RWPE2 (cell line): ENCODE results near the gene ATG9A.

Experiments used
- ATAC-seq: fragments of 200-7000 bp; cut with Tn5 transposase; 3 replicates; pipeline ENCODE4 v1.9.1; 2021; ENCODE audit warnings: low read depth
- DNase-seq: peaks from one replicate; pipeline ENCODE4 v3.0.0-alpha.2; 2020; ENCODE audit warnings: low spot score
- H3K27ac ChIP-seq: fragments of 450-650 bp; 2 replicates; pipeline ENCODE4 v1.5.1; 2017; ENCODE audit warnings: mild to moderate bottlenecking; ENCODE audit not compliant: poor library complexity, severe bottlenecking
- H3K27me3 ChIP-seq: fragments of 250-450 bp; sonication (Bioruptor Pico); 2 replicates; pipeline ENCODE4 v1.5.1; 2021; ENCODE audit warnings: mild to moderate bottlenecking, moderate library complexity; ENCODE audit not compliant: insufficient read depth, poor library complexity, severe bottlenecking
- H3K36me3 ChIP-seq: fragments of 250-450 bp; sonication (Bioruptor Pico); 2 replicates; pipeline ENCODE4 v1.5.1; 2020; ENCODE audit warnings: low read depth, mild to moderate bottlenecking, moderate library complexity
- H3K4me1 ChIP-seq: fragments of 250-450 bp; sonication (Bioruptor Pico); 2 replicates; pipeline ENCODE4 v1.5.1; 2021; ENCODE audit warnings: mild to moderate bottlenecking, moderate library complexity; ENCODE audit not compliant: insufficient read depth, poor library complexity, severe bottlenecking
- H3K4me3 ChIP-seq: fragments of 250-450 bp; sonication (Bioruptor Pico); 2 replicates; pipeline ENCODE4 v1.5.1; 2021; ENCODE audit warnings: mild to moderate bottlenecking, moderate library complexity; ENCODE audit not compliant: severe bottlenecking
- H3K9me3 ChIP-seq: fragments of 250-450 bp; sonication (Bioruptor Pico); 2 replicates; pipeline ENCODE4 v1.5.1; 2021; ENCODE audit warnings: mild to moderate bottlenecking, moderate library complexity; ENCODE audit not compliant: severe bottlenecking
- CTCF ChIP-seq: fragments of 450-650 bp; IDR thresholded peaks from one replicate; pipeline ENCODE4 v1.5.1; 2017; ENCODE audit warnings: mild to moderate bottlenecking, moderate library complexity; ENCODE audit not compliant: poor library complexity, severe bottlenecking

Gene ATG9A

GRCh38 chr2:219172231-219173154, 56.9 kb downstream of the ATG9A start:
- H3K9me3 ChIP-seq = no peaks in the 10 kb centered on the region
- H3K27me3 ChIP-seq = no peaks in the 10 kb centered on the region
- ATAC-seq (no peak), DNase-seq (no peak)
- H3K36me3 ChIP-seq = peaks cover 25% of the 10 kb centered on the region
- TF ChIP-seq CTCF = no peak
- no peak overlapping the region for H3K27ac ChIP-seq
- H3K4me1 ChIP-seq = no peaks in the 10 kb centered on the region
- H3K4me3 ChIP-seq = no peak overlapping the region

- Histone ChIP-seq H3K27ac (no peak overlapping the region), H3K4me3 (no peak overlapping the region), H3K9me3 (no peaks in the 10 kb centered on the region), H3K4me1 (no peaks in the 10 kb centered on the region), H3K36me3 (peaks cover 25% of the 10 kb centered on the region), H3K27me3 (no peaks in the 10 kb centered on the region)
- peak; percentile 79 for TF ChIP-seq CTCF
- peak; percentile 53 for ATAC-seq
- DNase-seq = no peak
Observed at GRCh38 chr2:219171231-219171651, 58.2 kb downstream of the ATG9A start.

- no peaks in the 10 kb centered on the region for H3K9me3 ChIP-seq
- peaks cover 21% of the 10 kb centered on the region for H3K36me3 ChIP-seq
- no peak within 1 kb of the TSS for H3K27ac ChIP-seq
- no peak for ATAC-seq
- DNase-seq = no peak
- H3K27me3 ChIP-seq = no peaks in the 10 kb centered on the region
- H3K4me1 ChIP-seq = no peaks in the 10 kb centered on the region
- TF ChIP-seq CTCF = no peak
- H3K4me3 ChIP-seq = no peak within 1 kb of the TSS
Observed at GRCh38 chr2:219169930-219170654, 59.3 kb downstream of the ATG9A start, which contains the start of gene SLC23A3. TSS of gene SLC23A3 (minus strand) at chr2:219170029. CDS start at chr2:219169984, 45 bp downstream.
